ENCODE data around the gene ITGA5.

- TF ChIP-seq CTCF (IDR thresholded peaks at IDR 0.05 in 2 of 3, conservative IDR thresholded peaks at IDR 0.05 in 1 of 3; ENCODE audit: borderline replicate concordance in 1 of 3, insufficient read depth in 1 of 3, low read depth in 2 of 3, low read length in 2 of 3) (no peak), SRF (IDR thresholded peaks at IDR 0.05; ENCODE audit: low read depth) (no peak), TCF7L2 (IDR thresholded peaks at IDR 0.05; ENCODE audit: borderline replicate concordance, extremely low read depth, insufficient read depth, insufficient read length) (no peak), ATF3 (IDR thresholded peaks at IDR 0.05) (no peak), POLR2AphosphoS5 (IDR thresholded peaks at IDR 0.05; ENCODE audit: low read depth, low read length) (no peak), POLR2A (IDR thresholded peaks at IDR 0.05; ENCODE audit: borderline replicate concordance, extremely low read depth, insufficient read depth, insufficient read length) (no peak)
These were observed 28.9 kb upstream of the ITGA5 start for GRCh38 chr12:54447917-54448316.
